ENCODE data around the gene HTR3C.

The HTR3C gene

GRCh38 chr3:184011937-184012889 is 40.6 kb upstream of the HTR3C start:
- no peak for DNase-seq (ENCODE audit: low read depth in 1 of 2, low spot score in 1 of 2)
- no peak overlapping the region for H3K27ac ChIP-seq (replicated peaks)

GRCh38 chr3:184015381-184016019 is 37.3 kb upstream of the HTR3C start:
- no peaks in the 10 kb centered on the region for H3K27me3 ChIP-seq (ENCODE audit: insufficient read depth, poor library complexity, severe bottlenecking)
- no peak overlapping the region for H3K4me3 ChIP-seq (replicated peaks; ENCODE audit: insufficient read depth, low read length)
- no peak for DNase-seq (ENCODE audit: low read depth in 1 of 2, low spot score in 1 of 2)
- no peak overlapping the region for H3K27ac ChIP-seq (replicated peaks)
- TF ChIP-seq POLR2AphosphoS5 (IDR thresholded peaks at IDR 0.05; ENCODE audit: low read depth) (no peak), REST (IDR thresholded peaks at IDR 0.05; ENCODE audit: insufficient replicate concordance, low read depth) (no peak)

More at GRCh38 chr3:184011937-184012889, 40.6 kb upstream of the HTR3C start:
- TF ChIP-seq REST (IDR thresholded peaks at IDR 0.05; ENCODE audit: insufficient replicate concordance, low read depth), result no peak
- no peak for TF ChIP-seq POLR2AphosphoS5 (IDR thresholded peaks at IDR 0.05; ENCODE audit: low read depth)
- no peak for TF ChIP-seq CTCF (IDR thresholded peaks at IDR 0.05; ENCODE audit: insufficient read depth, low read length)
- TF ChIP-seq SPI1 (IDR thresholded peaks at IDR 0.05; ENCODE audit: borderline replicate concordance, low read depth), result no peak
- no peak overlapping the region for H3K4me3 ChIP-seq (replicated peaks; ENCODE audit: insufficient read depth, low read length)
- H3K27me3 ChIP-seq (ENCODE audit: insufficient read depth, poor library complexity, severe bottlenecking), result no peaks in the 10 kb centered on the region

GRCh38 chr3:184016169-184016570 is 36.7 kb upstream of the HTR3C start:
- H3K4me3 ChIP-seq (replicated peaks; ENCODE audit: insufficient read depth, low read length), result no peak overlapping the region
- no peaks in the 10 kb centered on the region for H3K27me3 ChIP-seq (ENCODE audit: insufficient read depth, poor library complexity, severe bottlenecking)
- H3K27ac ChIP-seq (replicated peaks), result no peak overlapping the region
- no peak for TF ChIP-seq CTCF (IDR thresholded peaks at IDR 0.05; ENCODE audit: insufficient read depth, low read length)
- no peak for TF ChIP-seq REST (IDR thresholded peaks at IDR 0.05; ENCODE audit: insufficient replicate concordance, low read depth)
- no peak for TF ChIP-seq GABPA (IDR thresholded peaks at IDR 0.05; ENCODE audit: low read depth)
- no peak for TF ChIP-seq POLR2AphosphoS5 (IDR thresholded peaks at IDR 0.05; ENCODE audit: low read depth)
- no peak for TF ChIP-seq SPI1 (IDR thresholded peaks at IDR 0.05; ENCODE audit: borderline replicate concordance, low read depth)
- DNase-seq (ENCODE audit: low read depth in 1 of 2, low spot score in 1 of 2), result no peak
